ENCODE data around the gene GPR75.

- TF ChIP-seq CTCF (conservative IDR thresholded peaks at IDR 0.05; ENCODE audit: low read depth, low read length) (no peak), EZH2 (IDR thresholded peaks at IDR 0.05; ENCODE audit: borderline replicate concordance, low read depth, low read length, poor library complexity, severe bottlenecking) (no peak)
Measured at GRCh38 chr2:53867169-53867568, 7.4 kb upstream of the GPR75 start.

Data from A673 (cell line).